Neuronal stem cell (in vitro differentiated cells): ENCODE results near the gene RNF212.

Experiments
- DNase-seq: peaks from one replicate; pipeline ENCODE4 v3.0.0-alpha.2; 2013; ENCODE audit warnings: low spot score
- H2AFZ ChIP-seq: one replicate; pipeline ENCODE4 v1.6.1; 2013; ENCODE audit warnings: mild to moderate bottlenecking, low read length, inconsistent platforms
- H2AK5ac ChIP-seq: 2 replicates; pipeline ENCODE4 v1.6.1; 2013; ENCODE audit warnings: low read depth, mild to moderate bottlenecking, inconsistent platforms, low read length, moderate library complexity, mixed read lengths
- H2BK120ac ChIP-seq: 2 replicates; pipeline ENCODE4 v1.6.1; 2013; ENCODE audit warnings: low read depth, mild to moderate bottlenecking, inconsistent platforms, low read length, moderate library complexity, mixed read lengths
- H2BK12ac ChIP-seq: one replicate; pipeline ENCODE4 v1.6.1; 2013; ENCODE audit warnings: low read length, inconsistent platforms
- H2BK15ac ChIP-seq: 2 replicates; pipeline ENCODE4 v1.6.1; 2013; ENCODE audit warnings: mild to moderate bottlenecking, low read length, inconsistent platforms, mixed read lengths
- H2BK5ac ChIP-seq: one replicate; pipeline ENCODE4 v1.6.1; 2013; ENCODE audit warnings: inconsistent platforms, mild to moderate bottlenecking, low read length, moderate library complexity
- H3K14ac ChIP-seq: one replicate; pipeline ENCODE4 v1.6.1; 2013; ENCODE audit warnings: low read length, inconsistent platforms
- H3K18ac ChIP-seq: 2 replicates; pipeline ENCODE4 v1.6.1; 2013; ENCODE audit warnings: low read length, inconsistent platforms
- H3K23ac ChIP-seq: 2 replicates; pipeline ENCODE4 v1.6.1; 2013; ENCODE audit warnings: low read depth, mild to moderate bottlenecking, mixed read lengths, low read length, inconsistent platforms; ENCODE audit not compliant: poor library complexity
- H3K27ac ChIP-seq: replicated peaks from 3 replicates; pipeline ENCODE4 v1.5.1; 2013; ENCODE audit warnings: low read length, inconsistent platforms
- H3K27me3 ChIP-seq, 3 experiments: 2 replicates each; pipeline ENCODE4 v1.6.1; 2013; ENCODE audit warnings: low read length in 3 of 3, mild to moderate bottlenecking in 2 of 3, inconsistent platforms in 1 of 3, low read depth in 1 of 3, mixed read lengths in 1 of 3, moderate library complexity in 1 of 3; ENCODE audit not compliant: control insufficient read depth in 3 of 3, insufficient read depth in 3 of 3
- H3K36me3 ChIP-seq, 2 donors: replicated peaks in 1 of 2; 2 replicates each; pipeline ENCODE4 v1.6.1; 2013; ENCODE audit warnings: low read length in 2 of 2; ENCODE audit not compliant: control insufficient read depth in 2 of 2, insufficient read depth in 2 of 2
- H3K4ac ChIP-seq: 2 replicates; pipeline ENCODE4 v1.6.1; 2013; ENCODE audit warnings: inconsistent platforms, mild to moderate bottlenecking, low read length, moderate library complexity
- H3K4me1 ChIP-seq, 2 donors: 1 replicate in 1 of 2; 2 replicates in 1 of 2; pipeline ENCODE4 v1.6.1; 2013; ENCODE audit warnings: low read length in 2 of 2, low read depth in 1 of 2; ENCODE audit not compliant: control insufficient read depth in 2 of 2, insufficient read depth in 1 of 2
- H3K4me2 ChIP-seq: one replicate; pipeline ENCODE4 v1.6.1; 2013; ENCODE audit warnings: mild to moderate bottlenecking, low read length, inconsistent platforms; ENCODE audit not compliant: insufficient read depth, poor library complexity, severe bottlenecking
- H3K4me3 ChIP-seq, 2 donors: 2 replicates each; pipeline ENCODE4 v1.5.1; 2013; ENCODE audit warnings: low read length in 2 of 2, mild to moderate bottlenecking in 2 of 2, inconsistent platforms in 1 of 2, moderate library complexity in 1 of 2
- H3K79me1 ChIP-seq: one replicate; pipeline ENCODE4 v1.6.1; 2013; ENCODE audit warnings: low read depth, mild to moderate bottlenecking, inconsistent platforms, low read length, moderate library complexity
- H3K9ac ChIP-seq: one replicate; pipeline ENCODE4 v1.6.1; 2013; ENCODE audit warnings: mild to moderate bottlenecking, low read depth, low read length, inconsistent platforms; ENCODE audit not compliant: poor library complexity
- H3K9me3 ChIP-seq, 2 donors: replicated peaks in 1 of 2; 2 replicates each; pipeline versions ENCODE3 to v1.6.1; 2013; ENCODE audit warnings: low read length in 2 of 2, mild to moderate bottlenecking in 2 of 2, inconsistent platforms in 1 of 2, low read depth in 1 of 2, mixed read lengths in 1 of 2, moderate library complexity in 1 of 2; ENCODE audit not compliant: control insufficient read depth in 2 of 2, insufficient read depth in 1 of 2
- H4K8ac ChIP-seq: one replicate; pipeline ENCODE4 v1.6.1; 2013; ENCODE audit warnings: low read depth, mild to moderate bottlenecking, inconsistent platforms, low read length, moderate library complexity
- H4K91ac ChIP-seq: one replicate; pipeline ENCODE4 v1.6.1; 2013; ENCODE audit warnings: low read length, low read depth, mild to moderate bottlenecking, inconsistent platforms; ENCODE audit not compliant: poor library complexity
- WGBS, 2 donors: extraction: QIAGEN DNeasy Blood & Tissue Kit; methylation state at CpG; one replicate each; pipeline ENCODE4 v1.1.7; 2013; ENCODE audit warnings: missing lambda C conversion rate in 2 of 2, mixed read lengths in 1 of 2; ENCODE audit not compliant: insufficient read length in 2 of 2, insufficient replicate concordance in 1 of 2; ENCODE audit errors: extremely low coverage in 2 of 2; 5-methylcytosine and 5-hydroxymethylcytosine counted together

The RNF212 gene

DNA sequence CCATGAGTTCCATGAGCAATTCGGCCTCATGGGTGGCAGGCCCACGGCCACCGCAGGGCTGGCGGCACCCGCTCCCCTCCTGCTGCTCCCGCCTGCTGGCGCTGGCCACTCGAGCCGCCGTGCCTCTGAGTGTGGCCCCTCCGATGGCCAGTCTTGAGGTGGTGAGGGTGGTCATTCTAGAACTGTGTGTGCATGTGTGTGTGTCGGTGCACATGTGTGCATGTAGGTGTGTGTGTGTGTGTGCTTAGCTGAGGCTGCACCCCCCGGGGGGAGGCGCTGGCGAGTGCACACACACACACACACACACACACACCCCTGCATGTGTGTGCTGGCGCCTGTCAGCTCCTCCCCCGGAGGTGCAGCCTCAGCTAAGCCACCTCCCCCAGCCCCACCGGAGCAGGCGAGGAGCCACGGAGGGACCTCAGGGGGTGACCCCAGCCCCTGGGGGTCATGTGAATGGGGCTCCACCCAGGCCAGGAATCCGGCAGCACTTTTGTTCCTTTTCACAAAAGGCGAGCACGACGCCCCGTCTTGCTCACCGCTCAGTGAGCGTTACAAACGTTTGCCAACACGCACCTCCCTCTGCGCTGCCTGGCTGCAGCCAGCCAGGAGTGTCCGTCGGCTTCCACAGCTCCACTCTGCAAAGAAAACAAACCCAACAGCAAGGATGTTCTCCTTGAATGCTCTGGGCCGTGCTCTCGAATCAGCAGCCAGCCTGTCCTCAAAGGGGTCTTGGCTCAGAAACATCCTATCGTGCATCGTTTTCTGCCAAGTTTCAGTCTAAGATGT, 72.0 kb downstream of the RNF212 start:
- Histone ChIP-seq H3K27me3 (no peaks in the 10 kb centered on the region), H3K23ac (peak overlapping the region; percentile 87), H2BK120ac (peak overlapping the region; percentile 100), H3K27ac (peak overlapping the region; percentile 98), H3K4me2 (peak overlapping the region; percentile 54), H3K18ac (peak overlapping the region; percentile 98), H3K36me3 (no peaks in the 10 kb centered on the region), H4K8ac (peak overlapping the region; percentile 96), H2BK5ac (peak overlapping the region; percentile 99), H3K4me3 (peak overlapping the region in 1 of 2 donors; percentile 5), H2AFZ (peak overlapping the region; percentile 92), H4K91ac (peak overlapping the region; percentile 89), H3K4ac (peak overlapping the region; percentile 99), H3K9ac (peak overlapping the region; percentile 63), H3K9me3 (no peaks in the 10 kb centered on the region), H3K14ac (peak overlapping the region; percentile 89), H3K79me1 (peaks cover 2% of the 10 kb centered on the region), H2BK15ac (peak overlapping the region; percentile 99), H3K4me1 (peaks cover 56 to 65% of the 10 kb centered on the region in 2 donors), H2BK12ac (peak overlapping the region; percentile 100), H2AK5ac (peak overlapping the region; percentile 100)
- no CpG with 5 or more reads among the region's 36 CpGs for WGBS, 2 donors
- DNase-seq, result peak; percentile 82

DNA sequence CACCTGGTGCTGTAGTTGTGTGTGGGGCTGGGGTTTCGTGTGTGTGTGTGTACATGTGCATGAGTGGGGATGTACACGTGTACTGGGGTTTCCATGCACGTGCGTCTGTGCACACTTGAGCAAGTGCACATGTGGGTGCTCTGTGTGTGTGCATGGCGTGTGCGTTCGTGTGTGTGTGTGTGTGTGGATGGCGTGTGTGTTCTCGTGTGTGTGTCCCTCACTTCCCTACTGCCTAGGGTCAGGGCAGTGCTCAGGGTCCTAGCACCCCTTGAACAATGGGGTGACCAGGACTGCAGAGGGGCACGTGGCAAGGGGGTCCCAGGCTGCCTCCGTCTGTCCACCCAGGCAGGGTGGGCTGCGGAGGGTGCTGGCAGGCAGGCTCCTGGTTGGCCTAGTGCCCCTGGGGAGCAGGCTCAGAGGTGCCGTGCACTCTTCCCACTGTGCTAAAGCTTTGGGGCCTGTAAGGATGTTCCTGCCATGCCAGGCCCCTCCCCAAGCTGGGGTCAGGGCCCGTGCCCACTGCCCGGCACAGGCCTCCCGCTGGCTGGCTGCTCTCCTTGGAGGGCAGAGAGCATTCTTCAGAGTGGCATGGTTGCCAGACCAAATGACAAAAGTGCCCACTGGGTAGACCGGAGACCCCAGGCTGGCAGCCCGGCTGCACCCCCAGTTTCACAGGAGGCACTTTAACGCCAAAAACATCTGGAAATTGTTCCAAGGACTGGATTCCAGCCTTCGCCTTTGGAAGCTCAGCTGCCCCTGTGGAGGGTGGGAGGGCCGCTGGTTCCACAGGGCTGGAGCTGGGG, 72.8 kb downstream of the RNF212 start:
- Histone ChIP-seq H3K9me3 (no peaks in the 10 kb centered on the region), H4K91ac (peak overlapping the region; percentile 98), H2BK12ac (peak overlapping the region; percentile 100), H2AK5ac (peak overlapping the region; percentile 100), H3K4me3 (peak overlapping the region in 1 of 2 donors; percentile 46), H2BK15ac (peak overlapping the region; percentile 99), H3K9ac (peak overlapping the region; percentile 81), H3K23ac (peak overlapping the region; percentile 87), H3K36me3 (no peaks in the 10 kb centered on the region), H4K8ac (peak overlapping the region; percentile 96), H2BK120ac (peak overlapping the region; percentile 100), H3K4ac (peak overlapping the region; percentile 99), H2BK5ac (peak overlapping the region; percentile 99), H3K79me1 (peaks cover 2% of the 10 kb centered on the region), H3K4me1 (peaks cover 60 to 69% of the 10 kb centered on the region in 2 donors), H2AFZ (peak overlapping the region; percentile 92), H3K27me3 (no peaks in the 10 kb centered on the region), H3K27ac (peak overlapping the region; percentile 98), H3K4me2 (no peak overlapping the region), H3K18ac (peak overlapping the region; percentile 97), H3K14ac (peak overlapping the region; percentile 89)
- WGBS, 2 donors, result no CpG with 5 or more reads among the region's 21 CpGs
- DNase-seq, result no peak

DNA sequence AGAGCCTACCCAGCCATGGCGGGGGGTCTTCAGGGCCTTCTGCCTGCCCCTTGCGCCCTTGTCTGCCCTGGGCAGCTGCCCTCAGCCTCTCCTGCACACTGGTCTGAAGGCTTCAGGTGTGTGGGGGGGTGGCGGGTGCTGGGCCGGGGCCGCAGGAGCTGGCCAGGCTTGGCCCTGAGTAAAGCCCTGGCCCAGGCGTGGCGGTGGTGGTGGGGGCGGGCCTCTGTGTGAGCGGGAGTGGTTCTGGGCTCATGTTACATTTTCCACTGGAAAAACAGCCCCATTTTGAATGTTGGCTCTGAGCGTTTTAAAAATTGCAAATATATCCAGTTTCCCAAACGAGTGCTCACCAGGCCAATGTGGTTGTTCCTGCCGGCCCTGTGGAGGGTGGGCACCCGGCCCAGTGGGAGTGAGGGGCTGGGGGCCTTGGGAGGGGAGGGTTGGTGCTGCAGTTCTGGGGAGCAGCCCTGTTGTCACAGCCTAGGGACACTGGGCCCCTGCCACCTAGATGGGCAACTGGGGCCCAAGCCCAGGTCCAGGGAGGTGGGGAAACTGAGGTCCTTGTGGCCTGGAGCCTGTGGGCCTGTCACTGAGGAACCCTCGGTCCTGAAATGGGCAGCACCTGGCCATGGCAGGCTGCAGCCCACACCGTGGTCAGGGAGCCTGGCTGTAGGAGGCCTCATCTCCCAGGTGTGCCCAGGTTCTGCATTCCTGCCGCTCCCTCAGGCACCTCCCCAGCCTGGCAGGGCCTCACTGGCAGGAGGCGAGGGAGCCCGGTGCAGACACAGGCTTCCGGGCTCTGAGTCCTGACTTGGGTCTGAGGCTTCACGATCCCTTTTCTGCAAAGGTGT, 73.6 kb downstream of the RNF212 start:
- H3K4me1 ChIP-seq, result peaks cover 60 to 61% of the 10 kb centered on the region in 2 donors
- peak overlapping the region; percentile 98 for H3K27ac ChIP-seq
- H2BK12ac ChIP-seq, result peak overlapping the region; percentile 100
- H3K9ac ChIP-seq, result no peak overlapping the region
- H3K18ac ChIP-seq, result peak overlapping the region; percentile 99
- peak overlapping the region; percentile 99 for H3K4ac ChIP-seq
- no peak overlapping the region for H3K4me3 ChIP-seq
- peak overlapping the region; percentile 100 for H2AK5ac ChIP-seq
- H4K91ac ChIP-seq, result peak overlapping the region; percentile 98
- DNase-seq, result no peak
- peak overlapping the region; percentile 99 for H2BK15ac ChIP-seq
- H3K14ac ChIP-seq, result peak overlapping the region; percentile 89
- H3K9me3 ChIP-seq, result no peaks in the 10 kb centered on the region
- H2BK120ac ChIP-seq, result peak overlapping the region; percentile 100
- no peak overlapping the region for H3K4me2 ChIP-seq
- no peaks in the 10 kb centered on the region for H3K27me3 ChIP-seq
- peak overlapping the region; percentile 98 for H4K8ac ChIP-seq
- peak overlapping the region; percentile 99 for H2BK5ac ChIP-seq
- no peaks in the 10 kb centered on the region for H3K36me3 ChIP-seq
- peaks cover 2% of the 10 kb centered on the region for H3K79me1 ChIP-seq
- WGBS, 2 donors, result no CpG with 5 or more reads among the region's 20 CpGs
- peak overlapping the region; percentile 87 for H3K23ac ChIP-seq
- peak overlapping the region; percentile 49 for H2AFZ ChIP-seq
